GM18867 (cell line): ENCODE data around the gene CIB1.

ENCODE experiments used
- ATAC-seq: cut with Tn5 transposase; IDR thresholded peaks from one replicate; pipeline ENCODE4 v1.9.1; 2021; ENCODE audit warnings: mild to moderate bottlenecking, moderate library complexity; ENCODE audit not compliant: unreplicated experiment

CIB1 gene

GRCh38 chr15:90219421-90220141 lies 14.2 kb downstream of the CIB1 start:
- no peak for ATAC-seq

- no peak for ATAC-seq
Measured at GRCh38 chr15:90217671-90218394, 15.9 kb downstream of the CIB1 start.

- no peak for ATAC-seq
Measured at GRCh38 chr15:90214553-90215196, 19.1 kb downstream of the CIB1 start.

GRCh38 chr15:90213818-90214204 lies 19.9 kb downstream of the CIB1 start:
- ATAC-seq = no peak

- ATAC-seq = no peak
Measured at GRCh38 chr15:90213122-90213817, 20.5 kb downstream of the CIB1 start.

- no peak for ATAC-seq
Measured at GRCh38 chr15:90212221-90213098, 21.3 kb downstream of the CIB1 start.

- ATAC-seq = no peak
Measured at GRCh38 chr15:90211440-90212143, 22.1 kb downstream of the CIB1 start.

GRCh38 chr15:90211009-90211408 lies 22.7 kb downstream of the CIB1 start:
- ATAC-seq = no peak

GRCh38 chr15:90210593-90210992 lies 23.1 kb downstream of the CIB1 start:
- ATAC-seq = no peak

- no peak for ATAC-seq
Measured at GRCh38 chr15:90209591-90209990, 24.1 kb downstream of the CIB1 start.

- no peak for ATAC-seq
Measured at GRCh38 chr15:90208356-90208755, 25.4 kb downstream of the CIB1 start.

GRCh38 chr15:90207252-90207651 lies 26.5 kb downstream of the CIB1 start:
- ATAC-seq = no peak

- ATAC-seq = no peak
Measured at GRCh38 chr15:90205886-90206285, 27.9 kb downstream of the CIB1 start.

GRCh38 chr15:90205050-90205848 lies 28.5 kb downstream of the CIB1 start:
- no peak for ATAC-seq

- ATAC-seq = no peak
Measured at GRCh38 chr15:90203922-90204321, 29.8 kb downstream of the CIB1 start.

- ATAC-seq = no peak
Measured at GRCh38 chr15:90203473-90203872, 30.3 kb downstream of the CIB1 start.

- ATAC-seq = no peak
Measured at GRCh38 chr15:90202929-90203328, 30.8 kb downstream of the CIB1 start.

- no peak for ATAC-seq
Measured at GRCh38 chr15:90201944-90202375, 31.8 kb downstream of the CIB1 start.
